ENCODE data around the gene STK4.

Gene STK4

DNA sequence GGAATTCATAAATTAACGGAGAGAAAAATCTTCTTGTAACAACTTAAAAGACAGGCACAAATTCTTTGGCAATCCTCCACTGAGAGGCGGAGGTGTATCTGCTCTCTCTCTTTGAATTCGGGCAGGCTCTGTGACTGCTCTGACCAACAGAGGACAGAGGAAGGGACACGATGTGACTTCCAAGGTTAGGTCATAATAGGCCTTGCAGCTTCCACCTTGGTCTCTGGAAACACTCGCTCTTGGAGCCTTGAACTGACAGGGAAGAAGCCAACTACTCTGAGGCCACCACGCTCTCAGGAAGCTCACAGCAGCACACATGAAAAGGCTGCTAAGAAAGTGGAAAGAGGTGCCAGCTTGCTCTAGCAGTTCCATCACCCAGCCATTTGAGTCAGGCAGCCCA lies 21.1 kb upstream of the STK4 start:
- no peak overlapping the region for H2BK5ac ChIP-seq (ENCODE audit: low read depth, low read length, poor library complexity)
- no peak overlapping the region for H3K4me3 ChIP-seq (ENCODE audit: low read depth, low read length)
- no peak overlapping the region for H2AFZ ChIP-seq (ENCODE audit: insufficient read depth, low read length, poor library complexity)
- H4K91ac ChIP-seq (ENCODE audit: low read depth, low read length): no peak overlapping the region
- H3K4me1 ChIP-seq (ENCODE audit: control insufficient read depth in 1 of 2, insufficient read depth in 2 of 2, low read length in 2 of 2): no peaks in the 10 kb centered on the region
- no peak overlapping the region for H3K9ac ChIP-seq (ENCODE audit: low read length)
- H2BK12ac ChIP-seq (ENCODE audit: low read length): no peak overlapping the region
- H2BK120ac ChIP-seq (ENCODE audit: insufficient read depth, low read length, poor library complexity): no peak overlapping the region
- H4K12ac ChIP-seq (ENCODE audit: low read depth, low read length): no peak overlapping the region
- no peak overlapping the region for H3K4ac ChIP-seq (ENCODE audit: low read depth, low read length)
- H3K18ac ChIP-seq (ENCODE audit: low read length): no peak overlapping the region
- H3K79me2 ChIP-seq (ENCODE audit: control insufficient read depth, insufficient read depth, low read length, poor library complexity): no peaks in the 10 kb centered on the region
- no peak overlapping the region for H2AK5ac ChIP-seq (ENCODE audit: low read length)
- no peaks in the 10 kb centered on the region for H3K27me3 ChIP-seq (ENCODE audit: insufficient read depth, low read length)
- no peak overlapping the region for H3K4me2 ChIP-seq (ENCODE audit: low read length)
- H3K9me3 ChIP-seq (ENCODE audit: insufficient read depth, low read depth, low read length): no peaks in the 10 kb centered on the region
- WGBS (ENCODE audit: extremely low coverage, insufficient coverage, insufficient read length): no CpG with 5 or more reads among the region's 6 CpGs
- H3K36me3 ChIP-seq (ENCODE audit: control insufficient read depth in 1 of 2, insufficient read depth in 2 of 2, low read length in 2 of 2): peaks cover 41 to 56% of the 10 kb centered on the region in 2 experiments
- H4K8ac ChIP-seq (ENCODE audit: low read depth, low read length): no peak overlapping the region
- no peaks in the 10 kb centered on the region for H3K79me1 ChIP-seq (ENCODE audit: low read length)
- H3K23ac ChIP-seq (ENCODE audit: low read length): no peak overlapping the region
- no peak for DNase-seq
- H3K27ac ChIP-seq (ENCODE audit: low read depth, low read length): no peak overlapping the region
- no peak overlapping the region for H3K14ac ChIP-seq (ENCODE audit: low read length)

DNA sequence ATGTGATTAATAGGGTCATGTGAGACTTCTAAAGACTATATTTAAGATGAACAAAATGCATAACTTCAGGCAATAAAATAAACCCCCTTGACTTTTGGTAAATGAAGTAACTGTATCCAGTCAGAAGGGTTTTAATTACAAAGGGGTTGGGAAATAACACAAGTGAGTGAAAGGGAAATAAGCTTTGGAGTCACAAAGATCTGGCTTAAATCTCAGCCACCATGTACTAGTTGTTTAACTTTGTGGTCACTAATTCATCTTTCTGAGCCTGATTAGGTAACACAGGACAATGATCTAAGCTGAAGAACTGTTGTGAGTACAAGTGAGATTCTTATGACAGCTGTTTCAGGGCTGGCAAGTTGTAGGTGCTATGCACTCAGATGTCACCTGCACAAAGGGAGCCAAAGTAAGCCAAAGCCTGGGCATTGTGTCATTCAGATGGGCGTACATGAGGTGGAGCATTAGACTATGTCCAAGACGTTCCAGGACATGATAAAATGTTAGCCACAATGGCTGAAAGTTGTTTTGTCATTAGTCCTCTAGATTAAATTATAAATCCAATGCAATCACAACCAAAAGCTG lies 19.9 kb upstream of the STK4 start:
- H4K12ac ChIP-seq (ENCODE audit: low read depth, low read length): no peak overlapping the region
- H3K4me2 ChIP-seq (ENCODE audit: low read length): no peak overlapping the region
- WGBS (ENCODE audit: extremely low coverage, insufficient coverage, insufficient read length): no CpG with 5 or more reads among the region's 2 CpGs

DNA sequence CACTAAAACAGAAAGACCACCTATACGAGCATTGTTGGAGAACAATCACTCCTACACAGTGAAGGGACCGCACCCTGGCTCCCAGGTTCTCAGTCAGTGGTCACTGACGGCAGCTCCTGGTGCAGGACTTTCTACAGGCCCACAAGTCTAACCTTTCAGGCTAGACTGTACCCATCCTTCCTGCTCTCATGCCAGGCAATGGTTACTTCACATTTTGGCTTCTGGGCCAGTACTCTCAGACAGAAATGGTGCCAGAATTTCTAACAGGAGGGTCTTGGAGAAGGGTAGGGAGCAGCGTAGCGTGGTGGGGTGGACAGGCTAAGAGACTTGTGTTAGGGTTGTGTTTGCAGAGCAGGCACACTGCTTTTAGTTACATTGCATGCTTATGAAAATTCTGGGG lies 18.2 kb upstream of the STK4 start:
- no peaks in the 10 kb centered on the region for H3K27me3 ChIP-seq (ENCODE audit: insufficient read depth, low read length)
- H3K4me3 ChIP-seq (ENCODE audit: low read depth, low read length): no peak overlapping the region
- H3K18ac ChIP-seq (ENCODE audit: low read length): no peak overlapping the region
- peak overlapping the region; percentile 22 for H3K23ac ChIP-seq (ENCODE audit: low read length)
- DNase-seq: no peak
- no peak overlapping the region for H3K4ac ChIP-seq (ENCODE audit: low read depth, low read length)
- H2BK12ac ChIP-seq (ENCODE audit: low read length): no peak overlapping the region
- H3K9ac ChIP-seq (ENCODE audit: low read length): no peak overlapping the region
- H3K14ac ChIP-seq (ENCODE audit: low read length): no peak overlapping the region
- no peak overlapping the region for H2AFZ ChIP-seq (ENCODE audit: insufficient read depth, low read length, poor library complexity)
- H4K8ac ChIP-seq (ENCODE audit: low read depth, low read length): no peak overlapping the region
- no peak overlapping the region for H2BK5ac ChIP-seq (ENCODE audit: low read depth, low read length, poor library complexity)
- H4K12ac ChIP-seq (ENCODE audit: low read depth, low read length): no peak overlapping the region
- H2AK5ac ChIP-seq (ENCODE audit: low read length): no peak overlapping the region
- H3K79me1 ChIP-seq (ENCODE audit: low read length): no peaks in the 10 kb centered on the region
- no peak overlapping the region for H4K91ac ChIP-seq (ENCODE audit: low read depth, low read length)
- no peaks in the 10 kb centered on the region for H3K4me1 ChIP-seq (ENCODE audit: control insufficient read depth in 1 of 2, insufficient read depth in 2 of 2, low read length in 2 of 2)
- H2BK120ac ChIP-seq (ENCODE audit: insufficient read depth, low read length, poor library complexity): no peak overlapping the region
- H3K79me2 ChIP-seq (ENCODE audit: control insufficient read depth, insufficient read depth, low read length, poor library complexity): no peaks in the 10 kb centered on the region
- no CpG with 5 or more reads among the region's 5 CpGs for WGBS (ENCODE audit: extremely low coverage, insufficient coverage, insufficient read length)
- H3K4me2 ChIP-seq (ENCODE audit: low read length): no peak overlapping the region
- H3K27ac ChIP-seq (ENCODE audit: low read depth, low read length): no peak overlapping the region
- peaks cover 32 to 54% of the 10 kb centered on the region in 2 experiments for H3K36me3 ChIP-seq (ENCODE audit: control insufficient read depth in 1 of 2, insufficient read depth in 2 of 2, low read length in 2 of 2)
- H3K9me3 ChIP-seq (ENCODE audit: insufficient read depth, low read depth, low read length): no peaks in the 10 kb centered on the region

More for the DNA sequence above, 19.9 kb upstream of the STK4 start:
- Histone ChIP-seq H2BK12ac (ENCODE audit: low read length) (no peak overlapping the region), H3K36me3 (ENCODE audit: control insufficient read depth in 1 of 2, insufficient read depth in 2 of 2, low read length in 2 of 2) (peaks cover 43 to 59% of the 10 kb centered on the region in 2 experiments), H3K4me3 (ENCODE audit: low read depth, low read length) (no peak overlapping the region), H3K9me3 (ENCODE audit: insufficient read depth, low read depth, low read length) (no peaks in the 10 kb centered on the region), H2AFZ (ENCODE audit: insufficient read depth, low read length, poor library complexity) (no peak overlapping the region), H3K27me3 (ENCODE audit: insufficient read depth, low read length) (no peaks in the 10 kb centered on the region), H3K9ac (ENCODE audit: low read length) (no peak overlapping the region), H3K4me1 (ENCODE audit: control insufficient read depth in 1 of 2, insufficient read depth in 2 of 2, low read length in 2 of 2) (no peaks in the 10 kb centered on the region), H3K79me1 (ENCODE audit: low read length) (no peaks in the 10 kb centered on the region), H3K27ac (ENCODE audit: low read depth, low read length) (no peak overlapping the region), H3K14ac (ENCODE audit: low read length) (no peak overlapping the region), H3K79me2 (ENCODE audit: control insufficient read depth, insufficient read depth, low read length, poor library complexity) (no peaks in the 10 kb centered on the region), H3K4ac (ENCODE audit: low read depth, low read length) (no peak overlapping the region), H4K8ac (ENCODE audit: low read depth, low read length) (no peak overlapping the region), H2AK5ac (ENCODE audit: low read length) (no peak overlapping the region), H2BK120ac (ENCODE audit: insufficient read depth, low read length, poor library complexity) (no peak overlapping the region), H3K18ac (ENCODE audit: low read length) (no peak overlapping the region), H2BK5ac (ENCODE audit: low read depth, low read length, poor library complexity) (no peak overlapping the region), H4K91ac (ENCODE audit: low read depth, low read length) (no peak overlapping the region), H3K23ac (ENCODE audit: low read length) (no peak overlapping the region)
- no peak for DNase-seq

DNA sequence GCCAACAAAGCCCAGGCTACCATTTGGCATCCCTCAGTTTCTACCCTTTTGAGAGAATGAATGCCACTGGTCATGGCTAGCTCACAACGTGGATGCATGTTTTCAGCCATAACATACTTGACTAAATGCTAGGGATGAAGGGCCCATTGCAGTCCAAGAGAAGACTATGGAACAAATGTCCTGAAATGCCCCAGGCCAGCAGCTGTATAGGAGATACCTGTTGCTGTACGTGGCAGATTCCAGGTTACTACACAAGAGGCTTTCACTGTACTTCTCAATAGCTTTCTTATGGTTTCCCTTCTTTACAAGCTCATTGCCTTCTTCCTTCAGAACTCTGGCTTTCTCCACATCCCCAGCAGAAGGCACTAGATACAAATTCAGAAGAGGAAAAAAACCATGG lies 17.8 kb upstream of the STK4 start:
- H3K4me1 ChIP-seq (ENCODE audit: control insufficient read depth in 1 of 2, insufficient read depth in 2 of 2, low read length in 2 of 2): peaks cover 0 to under 1% of the 10 kb centered on the region in 2 experiments
- no peak overlapping the region for H4K8ac ChIP-seq (ENCODE audit: low read depth, low read length)
- DNase-seq: peak; percentile 75 to 86
- no peak overlapping the region for H2BK12ac ChIP-seq (ENCODE audit: low read length)
- H3K23ac ChIP-seq (ENCODE audit: low read length): no peak overlapping the region
- no peaks in the 10 kb centered on the region for H3K79me1 ChIP-seq (ENCODE audit: low read length)
- H2BK120ac ChIP-seq (ENCODE audit: insufficient read depth, low read length, poor library complexity): no peak overlapping the region
- no peak overlapping the region for H3K4me2 ChIP-seq (ENCODE audit: low read length)
- no peak overlapping the region for H4K12ac ChIP-seq (ENCODE audit: low read depth, low read length)
- H3K9me3 ChIP-seq (ENCODE audit: insufficient read depth, low read depth, low read length): no peaks in the 10 kb centered on the region
- no peak overlapping the region for H4K91ac ChIP-seq (ENCODE audit: low read depth, low read length)
- H2BK5ac ChIP-seq (ENCODE audit: low read depth, low read length, poor library complexity): no peak overlapping the region
- WGBS (ENCODE audit: extremely low coverage, insufficient coverage, insufficient read length): no CpG with 5 or more reads among the region's 2 CpGs
- no peak overlapping the region for H3K14ac ChIP-seq (ENCODE audit: low read length)
- no peak overlapping the region for H3K18ac ChIP-seq (ENCODE audit: low read length)
- H3K4ac ChIP-seq (ENCODE audit: low read depth, low read length): no peak overlapping the region
- no peak overlapping the region for H3K4me3 ChIP-seq (ENCODE audit: low read depth, low read length)
- H2AK5ac ChIP-seq (ENCODE audit: low read length): no peak overlapping the region
- H2AFZ ChIP-seq (ENCODE audit: insufficient read depth, low read length, poor library complexity): no peak overlapping the region
- H3K36me3 ChIP-seq (ENCODE audit: control insufficient read depth in 1 of 2, insufficient read depth in 2 of 2, low read length in 2 of 2): peaks cover 28 to 53% of the 10 kb centered on the region in 2 experiments
- no peaks in the 10 kb centered on the region for H3K27me3 ChIP-seq (ENCODE audit: insufficient read depth, low read length)
- H3K27ac ChIP-seq (ENCODE audit: low read depth, low read length): no peak overlapping the region
- H3K9ac ChIP-seq (ENCODE audit: low read length): no peak overlapping the region
- H3K79me2 ChIP-seq (ENCODE audit: control insufficient read depth, insufficient read depth, low read length, poor library complexity): no peaks in the 10 kb centered on the region

Measured in trophoblast cell (in vitro differentiated cells and primary cell).